ENCODE measurements around the gene NPLOC4.
A peak's percentile ranks its signal among the peaks of the same experiment; 100 is the strongest.
"Not testable (repeated sequence)": the region's sequence is repeated elsewhere in the genome, so short reads cannot be mapped to it uniquely, and the experiment has no call there.

NPLOC4 gene

GRCh38 chr17:81630274-81630673 is 6.6 kb downstream of the NPLOC4 start:
- no peak for DNase-seq

DNA sequence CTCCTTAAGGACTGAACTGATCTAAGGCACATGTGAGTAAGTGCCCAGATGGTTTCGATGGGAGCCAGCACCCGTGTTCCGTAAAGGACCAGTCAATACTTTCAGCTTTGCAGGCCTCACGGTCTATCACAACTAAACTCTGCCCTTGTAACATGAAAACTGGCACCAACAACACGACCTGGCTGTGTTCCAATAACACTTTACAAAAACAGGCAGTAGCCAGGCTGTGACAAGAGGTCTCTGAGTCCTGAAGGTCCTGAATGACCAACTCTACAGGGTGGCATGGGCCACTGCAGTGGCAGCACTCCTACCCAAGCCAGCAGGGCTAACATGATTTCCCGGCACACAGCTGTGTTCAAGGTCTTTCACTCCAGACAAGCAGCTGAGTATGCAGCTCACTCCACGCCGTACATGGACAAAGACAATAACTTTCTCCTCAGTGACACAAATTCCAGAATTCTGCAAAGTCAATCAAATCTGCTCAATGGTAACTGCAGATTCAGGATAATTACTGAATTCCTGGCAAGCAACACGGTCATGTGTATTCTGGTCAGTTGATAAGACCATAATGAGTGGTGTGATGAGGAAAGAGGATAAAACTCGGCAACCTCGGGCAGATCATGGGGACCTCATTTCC is 15.3 kb downstream of the NPLOC4 start:
- no peak for DNase-seq

- DNase-seq = not testable (repeated sequence)
Observed at GRCh38 chr17:81618307-81618706, 18.6 kb downstream of the NPLOC4 start.

DNA sequence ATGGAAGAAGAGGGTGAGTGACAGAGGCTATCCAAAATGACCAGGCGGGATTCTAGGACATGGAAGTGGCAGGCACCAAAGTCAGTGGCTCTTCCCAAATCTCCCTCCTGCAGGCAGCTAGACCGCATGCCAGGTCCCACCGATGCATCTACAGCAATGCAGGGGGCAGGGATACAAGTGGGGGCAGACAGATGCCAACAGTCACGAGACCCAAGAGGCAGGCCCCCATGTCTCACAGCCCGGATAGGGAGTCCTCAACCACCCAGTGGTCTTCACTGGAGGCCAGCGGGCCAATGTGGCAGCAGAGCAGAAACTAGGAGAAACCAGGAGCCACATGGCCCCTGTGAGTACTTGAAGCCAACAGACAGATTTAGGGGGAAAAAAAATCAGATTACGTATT is 20.0 kb downstream of the NPLOC4 start:
- no peak for DNase-seq

GRCh38 chr17:81615401-81615930 is 21.4 kb downstream of the NPLOC4 start:
- no peak for DNase-seq

DNA sequence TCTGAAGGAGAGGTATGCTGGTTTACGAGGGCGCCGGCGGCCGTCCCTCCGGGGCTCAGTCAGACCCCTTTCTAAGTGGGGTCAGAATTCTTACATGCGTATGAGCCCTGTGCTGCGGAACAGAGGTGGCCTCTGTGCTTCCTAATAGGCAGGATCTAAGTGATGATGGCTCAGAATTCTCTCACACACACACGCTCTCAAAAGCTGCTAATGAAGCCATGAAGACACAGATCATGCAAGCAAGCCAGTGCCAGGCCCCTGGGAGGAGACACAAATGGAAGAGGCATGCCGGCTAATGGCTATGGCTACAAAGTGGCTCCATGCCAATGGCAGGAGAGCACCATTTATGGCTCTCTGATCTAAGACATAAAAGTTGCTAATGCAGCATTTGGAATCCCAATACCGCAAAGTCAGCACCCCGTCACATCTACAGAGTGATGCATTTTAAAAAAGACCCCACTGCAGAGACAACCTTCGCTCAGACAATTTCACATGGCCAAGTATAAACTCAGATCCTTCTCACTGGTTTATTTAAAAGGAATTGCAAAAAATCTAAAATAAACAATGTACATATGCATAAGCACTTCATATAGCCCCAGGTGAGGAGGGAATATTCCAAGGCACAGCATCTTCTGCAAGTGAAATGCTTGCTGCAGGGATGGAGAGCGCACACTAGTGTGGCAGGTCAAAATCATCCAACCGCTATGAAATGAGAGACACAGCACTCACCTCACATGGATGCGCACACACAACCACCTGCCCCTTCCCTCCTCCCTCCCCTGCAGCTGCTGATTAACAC is 24.5 kb downstream of the NPLOC4 start:
- DNase-seq = no peak

DNA sequence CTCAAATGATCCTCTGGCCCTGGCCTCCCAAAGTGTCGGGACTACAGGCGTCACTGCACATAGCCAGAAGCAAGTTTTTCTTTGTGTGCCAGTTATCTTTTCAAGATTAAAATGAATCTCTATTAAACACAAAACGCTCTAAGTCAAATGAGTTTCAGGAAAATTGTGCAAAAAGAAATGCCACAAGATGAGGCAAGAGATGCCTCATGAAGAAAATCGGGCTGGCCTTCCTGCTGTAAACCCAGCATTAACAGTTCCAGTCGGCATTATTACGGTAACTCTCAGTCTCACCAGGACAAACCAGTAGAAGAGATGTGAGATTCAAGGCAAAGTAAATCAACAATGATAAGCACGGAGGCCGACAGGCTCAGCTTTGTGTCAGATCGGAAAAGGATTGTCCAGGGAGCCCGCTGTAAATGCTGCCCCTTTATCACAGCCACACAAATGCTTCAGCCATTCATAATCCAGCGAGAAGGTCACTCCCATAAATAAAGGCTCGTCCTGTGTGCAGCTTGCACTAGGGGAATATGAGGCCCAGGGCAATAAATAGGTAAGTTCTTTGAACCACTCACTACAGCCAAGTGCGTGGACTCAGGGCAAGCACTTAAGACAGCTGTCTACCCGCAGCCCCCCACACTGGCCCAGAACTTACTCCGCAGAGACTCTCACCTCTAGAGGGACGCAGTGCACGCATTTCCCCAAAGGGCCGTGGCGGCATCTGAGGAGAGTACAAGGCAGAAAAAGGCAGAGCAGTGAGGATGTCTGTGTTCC is 27.2 kb downstream of the NPLOC4 start:
- no peak for DNase-seq

- no peak for DNase-seq
Observed at GRCh38 chr17:81608605-81609004, 28.3 kb downstream of the NPLOC4 start.

DNA sequence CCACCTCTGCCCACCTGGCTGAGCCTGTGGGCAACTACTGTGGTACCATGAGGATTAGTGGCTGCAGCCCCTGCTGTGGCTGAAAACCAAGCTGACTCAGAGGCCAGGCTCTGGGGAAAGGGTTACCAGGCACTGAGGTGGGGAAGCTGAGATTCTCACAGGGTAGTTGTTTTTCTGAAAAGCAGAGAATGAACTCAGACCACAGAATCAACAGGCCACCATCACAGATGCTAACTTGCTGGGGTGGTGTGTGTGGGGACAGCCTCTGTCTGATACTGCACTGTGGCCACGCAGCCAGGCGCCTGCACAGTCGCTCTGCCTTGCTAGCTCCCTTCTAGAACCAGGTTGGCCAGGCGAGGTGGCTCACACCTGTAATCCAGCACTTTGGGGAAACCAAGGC is 28.8 kb downstream of the NPLOC4 start:
- DNase-seq = no peak

DNA sequence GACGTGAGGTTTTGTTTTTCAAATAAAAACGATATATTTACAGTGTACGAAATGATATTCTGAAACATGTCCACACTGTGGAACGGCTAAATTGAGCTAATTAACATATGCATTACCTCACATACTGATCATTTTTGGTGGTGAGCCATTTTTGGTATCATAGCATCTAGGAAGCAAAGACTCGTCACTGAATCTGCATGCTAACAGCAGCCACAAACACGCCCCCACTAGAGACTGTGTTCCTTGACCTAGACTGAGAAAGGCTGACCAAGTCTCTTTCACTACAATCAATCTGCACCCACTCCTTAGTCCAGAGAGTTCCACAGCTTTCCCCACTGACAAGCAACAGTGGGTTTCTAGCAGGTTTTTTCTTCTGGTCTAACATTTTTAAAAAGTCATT is 29.5 kb downstream of the NPLOC4 start:
- DNase-seq = no peak

DNA sequence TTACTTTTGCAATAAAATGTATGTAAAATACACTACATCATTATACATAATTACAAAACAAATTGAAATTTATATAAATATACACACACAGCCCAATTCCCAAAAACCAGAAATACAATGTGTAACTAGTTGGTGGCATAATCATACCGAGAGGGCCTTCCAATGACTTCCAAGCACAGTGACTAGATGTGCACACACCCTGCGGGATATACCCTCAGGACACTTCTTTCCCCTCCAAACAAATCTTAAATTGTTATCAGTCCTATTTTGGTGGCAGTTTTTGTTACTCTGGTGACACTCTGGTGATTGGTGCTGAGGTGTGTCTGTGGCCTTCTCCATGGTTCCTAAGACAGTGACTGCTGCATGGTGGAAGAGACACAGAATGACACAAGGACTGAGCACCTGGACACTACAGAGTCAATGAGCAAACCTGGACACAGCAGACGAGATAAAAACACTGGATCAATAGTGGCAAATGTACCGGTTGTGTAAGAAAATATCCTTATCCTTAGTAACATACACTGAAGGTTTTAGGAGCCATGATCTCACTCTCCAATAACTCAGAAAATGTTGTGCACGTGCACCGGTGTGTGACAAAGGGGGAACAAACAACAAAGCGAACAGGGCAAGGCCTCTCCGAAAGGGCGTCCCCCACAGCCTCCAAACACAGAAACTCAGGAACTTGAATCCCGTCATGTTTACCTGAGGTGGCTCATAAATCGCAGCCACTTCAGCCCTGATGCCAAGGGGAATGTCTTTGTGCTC is 32.9 kb downstream of the NPLOC4 start:
- no peak for DNase-seq

GRCh38 chr17:81601525-81602120 is 35.3 kb downstream of the NPLOC4 start:
- peak; percentile 78 for DNase-seq

- no peak for DNase-seq
Observed at GRCh38 chr17:81599719-81600486, 37.0 kb downstream of the NPLOC4 start.

- no peak for DNase-seq
Observed at GRCh38 chr17:81593105-81593871, 43.6 kb downstream of the NPLOC4 start.

GRCh38 chr17:81591971-81592370 is 44.9 kb downstream of the NPLOC4 start:
- DNase-seq = no peak

GRCh38 chr17:81590121-81590520 is 46.8 kb downstream of the NPLOC4 start:
- DNase-seq = no peak

- DNase-seq = no peak
Observed at GRCh38 chr17:81589612-81590011, 47.3 kb downstream of the NPLOC4 start.

GRCh38 chr17:81586096-81586495 is 50.8 kb downstream of the NPLOC4 start:
- no peak for DNase-seq

- not testable (repeated sequence) for DNase-seq
Observed at GRCh38 chr17:81584771-81585170, 52.1 kb downstream of the NPLOC4 start.

GRCh38 chr17:81583589-81584342 is 53.1 kb downstream of the NPLOC4 start:
- no peak for DNase-seq
